Tibial nerve (tissue), 4 donors: Measurements from ENCODE around the gene ARHGAP6. TPM values are rescaled to one million over a fixed set of nuclear protein-coding genes. Genes with fewer than 3 reads are reported as not detected.
"Not testable (repeated sequence)": the region's sequence is repeated elsewhere in the genome, so short reads cannot be mapped to it uniquely, and the experiment has no call there.

Experiments used
- DNase-seq, 2 donors: peaks; one replicate each; pipeline ENCODE4 v3.0.0-alpha.2; 2019; ENCODE audit warnings: low spot score in 2 of 2
- H3K27ac ChIP-seq, 4 donors: fragments of 200-600 bp; sonication (generic) in 3 of 4; one replicate each; pipeline ENCODE4 v1.5.1; 2017 to 2019; ENCODE audit warnings: mild to moderate bottlenecking in 1 of 4
- H3K27me3 ChIP-seq, 2 donors: fragments of 200-600 bp; sonication (generic) in 1 of 2; one replicate each; pipeline versions ENCODE4 v1.5.1 to v1.6.0; 2017 to 2019
- H3K36me3 ChIP-seq, 3 donors: fragments of 200-600 bp; sonication (generic); one replicate each; pipeline ENCODE4 v1.5.1; 2018 to 2019
- H3K4me1 ChIP-seq, 4 donors: fragments of 200-600 bp; sonication (generic) in 3 of 4; one replicate each; pipeline ENCODE4 v1.5.1; 2017 to 2019
- H3K4me3 ChIP-seq, 4 donors: fragments of 200-600 bp; sonication (generic) in 3 of 4; one replicate each; pipeline ENCODE4 v1.5.1; 2017 to 2019; ENCODE audit warnings: mild to moderate bottlenecking in 1 of 4, moderate library complexity in 1 of 4
- H3K9me3 ChIP-seq, 4 donors: fragments of 200-600 bp; sonication (generic) in 3 of 4; one replicate each; pipeline ENCODE4 v1.5.1; 2017 to 2019
- CTCF ChIP-seq, 5 experiments: fragments of 200-600 bp in 3 of 5; fragments of 450-650 bp in 2 of 5; sonication (generic) in 3 of 5; IDR thresholded peaks; one replicate each; pipeline ENCODE4 v1.5.1; 2016 to 2019; ENCODE audit warnings: antibody characterized with exemption in 5 of 5, mild to moderate bottlenecking in 3 of 5, moderate library complexity in 2 of 5
- EP300 ChIP-seq, 2 donors: sonication (generic); formaldehyde crosslinking; IDR thresholded peaks; one replicate each; pipeline ENCODE4 v1.6.1; 2017; ENCODE audit warnings: antibody characterized with exemption in 2 of 2, mild to moderate bottlenecking in 1 of 2
- POLR2A ChIP-seq, 2 donors: fragments of 450-650 bp; IDR thresholded peaks; one replicate each; pipeline ENCODE4 v1.6.1; 2017; ENCODE audit warnings: antibody characterized with exemption in 2 of 2, mild to moderate bottlenecking in 2 of 2, moderate library complexity in 2 of 2
- WGBS, 2 donors: methylation state at CpG; one replicate each; pipeline ENCODE4 v1.1.5; 2018; 5-methylcytosine and 5-hydroxymethylcytosine counted together
- total RNA-seq, 4 donors: library from RNA; depleted of rRNA; stranded (reverse); fragments of >200 nt; gene quantifications; one replicate each; pipeline ENCODE4 v1.1.0, GENCODE V29; 2016

The ARHGAP6 gene
- total RNA-seq, 4 donors from 2014 or later: 16.0 to 51.9 (median 39.3) TPM

DNA sequence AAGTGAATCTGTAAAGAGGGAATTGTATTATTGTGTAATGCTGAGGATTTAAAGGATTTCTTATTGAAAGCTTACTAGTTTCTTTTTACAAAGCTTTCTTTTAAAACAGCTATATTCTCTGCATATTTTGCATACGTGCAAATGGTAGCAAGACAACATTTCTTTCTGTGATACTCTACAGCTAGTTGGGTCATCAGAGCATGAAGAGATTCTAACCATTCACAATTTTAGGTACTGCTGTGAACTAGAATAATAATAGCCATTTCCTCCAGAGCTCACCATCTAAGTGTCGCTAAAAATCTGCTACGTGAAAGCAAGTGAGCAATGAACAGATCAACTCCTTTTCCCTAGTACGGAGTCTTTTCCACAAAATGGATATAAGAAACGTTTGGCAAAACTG is 37.3 kb downstream of the ARHGAP6 start:
- Histone ChIP-seq H3K4me1 (no peaks in the 10 kb centered on the region), H3K36me3 (no peaks in the 10 kb centered on the region), H3K27me3 (no peaks in the 10 kb centered on the region), H3K27ac (no peak overlapping the region), H3K9me3 (peaks cover 0 to 9% (median 2%) of the 10 kb centered on the region in 4 donors), H3K4me3 (no peak overlapping the region)
- DNase-seq: no peak
- TF ChIP-seq POLR2A (IDR thresholded peaks at IDR 0.05) (no peak), EP300 (IDR thresholded peaks at IDR 0.05) (no peak), CTCF (IDR thresholded peaks at IDR 0.05) (no peak)
- WGBS, 2 donors: 65 to 78% methylated on average over 5 of the region's 5 CpGs

GRCh38 chrX:11626351-11626750 is 39.4 kb downstream of the ARHGAP6 start:
- Histone ChIP-seq H3K36me3 (no peaks in the 10 kb centered on the region), H3K4me1 (no peaks in the 10 kb centered on the region), H3K4me3 (no peak overlapping the region), H3K9me3 (peaks cover 0 to 9% (median 2%) of the 10 kb centered on the region in 4 donors), H3K27ac (no peak overlapping the region), H3K27me3 (no peaks in the 10 kb centered on the region)
- TF ChIP-seq POLR2A (IDR thresholded peaks at IDR 0.05) (no peak), EP300 (IDR thresholded peaks at IDR 0.05) (no peak), CTCF (IDR thresholded peaks at IDR 0.05) (no peak)
- no peak for DNase-seq

- Histone ChIP-seq H3K27me3 (no peaks in the 10 kb centered on the region), H3K9me3 (no peaks in the 10 kb centered on the region), H3K4me1 (no peaks in the 10 kb centered on the region), H3K27ac (no peak overlapping the region), H3K36me3 (no peaks in the 10 kb centered on the region), H3K4me3 (no peak overlapping the region)
- 50 to 75% methylated on average over 1 of the region's 1 CpG for WGBS, 2 donors
- DNase-seq: no peak
- TF ChIP-seq POLR2A (IDR thresholded peaks at IDR 0.05) (no peak), CTCF (IDR thresholded peaks at IDR 0.05) (no peak), EP300 (IDR thresholded peaks at IDR 0.05) (no peak)
These were observed 46.3 kb downstream of the ARHGAP6 start for GRCh38 chrX:11619441-11619840.

DNA sequence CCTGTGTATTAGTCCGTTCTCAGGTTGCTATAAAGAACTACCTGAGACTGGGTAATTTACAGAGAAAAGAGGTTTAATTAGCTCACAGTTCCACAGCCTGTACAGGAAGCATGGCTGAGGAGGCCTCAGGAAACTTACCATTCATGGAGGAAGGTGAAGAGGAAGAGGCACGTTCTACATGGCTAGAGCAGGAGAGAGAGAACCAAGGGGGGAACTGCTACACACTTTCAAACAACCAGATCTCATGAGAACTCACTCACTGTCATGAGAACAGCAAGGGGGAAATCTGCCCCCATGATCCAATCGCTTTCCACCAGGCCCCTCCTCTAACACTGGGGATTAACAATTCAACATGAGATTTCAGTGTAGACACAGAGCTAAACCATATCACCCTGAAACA is 51.5 kb downstream of the ARHGAP6 start:
- not testable (repeated sequence) for H3K27me3 ChIP-seq, H3K4me1 ChIP-seq, H3K4me3 ChIP-seq, H3K27ac ChIP-seq, H3K36me3 ChIP-seq, H3K9me3 ChIP-seq, DNase-seq
- WGBS, 2 donors: 72 to 100% methylated on average over 1 to 3 of the region's 3 CpGs

DNA sequence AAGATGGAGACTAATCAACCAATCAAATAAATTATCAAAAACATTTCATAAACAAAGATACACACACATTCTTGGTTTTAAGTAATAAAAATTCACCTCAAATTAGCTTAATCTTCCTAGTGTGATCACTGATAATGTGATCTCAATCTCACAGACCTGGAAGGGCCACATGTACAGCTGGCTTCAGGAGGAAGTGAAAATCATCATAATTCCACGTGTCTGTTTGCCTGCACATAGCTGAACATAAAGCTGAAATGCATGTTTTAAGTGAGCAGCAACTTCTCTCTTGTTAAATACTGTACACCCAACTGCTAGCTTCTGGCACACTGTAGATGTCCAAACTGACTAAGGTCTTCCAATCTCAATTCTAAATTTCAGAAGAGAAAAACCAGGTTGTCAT is 53.8 kb downstream of the ARHGAP6 start:
- Histone ChIP-seq H3K9me3 (no peaks in the 10 kb centered on the region), H3K27me3 (no peaks in the 10 kb centered on the region), H3K4me1 (no peaks in the 10 kb centered on the region), H3K36me3 (no peaks in the 10 kb centered on the region), H3K27ac (no peak overlapping the region), H3K4me3 (no peak overlapping the region)
- 26 to 38% methylated on average over 1 of the region's 1 CpG for WGBS, 2 donors
- TF ChIP-seq POLR2A (IDR thresholded peaks at IDR 0.05): no peak
- no peak for TF ChIP-seq EP300 (IDR thresholded peaks at IDR 0.05)
- TF ChIP-seq CTCF (IDR thresholded peaks at IDR 0.05): no peak
- no peak for DNase-seq

DNA sequence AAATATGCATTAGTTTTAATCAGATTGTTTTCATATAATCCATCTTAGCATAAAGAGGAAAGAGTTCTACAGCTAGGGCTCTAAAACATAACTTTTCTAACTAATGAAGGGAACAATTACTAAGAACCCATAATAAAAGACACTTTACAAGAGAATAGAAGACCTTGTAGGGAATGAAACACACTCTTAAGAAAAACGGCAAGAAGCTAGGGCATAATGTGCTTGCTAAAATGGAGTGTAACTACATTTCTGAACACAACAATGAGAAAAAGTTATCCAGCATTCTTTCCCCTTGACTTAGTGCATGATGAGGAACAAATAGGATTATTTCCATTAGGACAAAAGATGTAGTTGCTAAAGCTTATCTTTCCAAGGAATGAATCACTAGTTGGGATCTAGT is 54.6 kb downstream of the ARHGAP6 start:
- Histone ChIP-seq H3K27me3 (no peaks in the 10 kb centered on the region), H3K4me3 (no peak overlapping the region), H3K36me3 (no peaks in the 10 kb centered on the region), H3K9me3 (no peaks in the 10 kb centered on the region), H3K27ac (no peak overlapping the region), H3K4me1 (no peaks in the 10 kb centered on the region)
- TF ChIP-seq CTCF (IDR thresholded peaks at IDR 0.05): no peak
- TF ChIP-seq POLR2A (IDR thresholded peaks at IDR 0.05): no peak
- TF ChIP-seq EP300 (IDR thresholded peaks at IDR 0.05): no peak
- DNase-seq: no peak
- WGBS, 2 donors: 48 to 67% methylated on average over 1 of the region's 1 CpG
